ENCODE results near the gene CASKIN1. TPM values are rescaled to one million over a fixed set of nuclear protein-coding genes. Genes with fewer than 3 reads are reported as not detected.

CASKIN1 gene
- total RNA-seq, 1 experiment from 2014 or later = 5.9 TPM

DNA sequence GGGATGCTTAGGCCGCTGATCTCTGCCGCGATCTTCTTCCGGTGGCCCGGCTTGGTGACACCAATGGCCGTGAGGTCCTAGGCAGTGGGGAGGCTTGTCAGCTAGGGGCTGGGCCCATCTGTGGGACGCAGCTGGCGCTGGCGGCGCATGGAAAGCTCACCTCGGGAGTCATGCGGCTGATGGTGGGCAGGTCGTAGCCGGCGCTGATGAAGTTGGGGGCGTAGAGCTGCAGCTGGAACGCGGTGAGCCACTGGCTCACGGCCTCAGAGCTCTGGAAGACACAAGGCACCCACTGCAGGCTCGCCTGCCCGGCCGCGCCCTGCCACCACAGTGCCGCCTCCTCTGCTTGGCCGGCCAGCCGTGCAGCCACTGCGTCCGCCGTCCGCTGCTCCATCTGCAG is 12.7 kb downstream of the CASKIN1 start:
- ChIA-PET POLR2A (no interaction called here), CTCF (no interaction called here)
- H3K9ac ChIP-seq (ENCODE audit: low read length) = no peak overlapping the region

More for the DNA sequence above, 12.7 kb downstream of the CASKIN1 start:
- Histone ChIP-seq H3K27me3 (ENCODE audit: insufficient read depth, low read length) (no peaks in the 10 kb centered on the region), H2AFZ (ENCODE audit: low read depth, low read length, poor library complexity, severe bottlenecking) (no peak overlapping the region), H3K4me2 (ENCODE audit: low read length) (no peak overlapping the region), H3K36me3 (ENCODE audit: control insufficient read depth in 1 of 2, insufficient read depth in 2 of 2, low read length in 2 of 2) (no peaks in the 10 kb centered on the region), H3K27ac (ENCODE audit: low read depth, low read length) (no peak overlapping the region), H3K4me1 (ENCODE audit: control insufficient read depth in 1 of 2, insufficient read depth in 2 of 2, low read length in 2 of 2) (no peaks in the 10 kb centered on the region), H3K4me3 (replicated peaks in 1 of 2; ENCODE audit: low read depth in 1 of 2, low read length in 2 of 2) (no peak overlapping the region), H3K9me2 (ENCODE audit: insufficient read depth) (no peaks in the 10 kb centered on the region), H3K79me2 (ENCODE audit: insufficient read depth, low read length) (no peaks in the 10 kb centered on the region), H3K9me3 (ENCODE audit: control insufficient read depth in 1 of 2, insufficient read depth in 1 of 2, low read depth in 1 of 2, low read length in 2 of 2) (no peaks in the 10 kb centered on the region), H4K20me1 (ENCODE audit: insufficient read depth) (no peaks in the 10 kb centered on the region)
- RAD21 ChIA-PET (ENCODE audit: low non-redundant PET in 1 of 2, low total read pairs in 2 of 2, uncharacterized antibody in 2 of 2, unreplicated experiment in 2 of 2) = no interaction called here
- intact Hi-C loops (cut with micrococcal nuclease) = no loop called here
- TF ChIP-seq, protein P1, sequence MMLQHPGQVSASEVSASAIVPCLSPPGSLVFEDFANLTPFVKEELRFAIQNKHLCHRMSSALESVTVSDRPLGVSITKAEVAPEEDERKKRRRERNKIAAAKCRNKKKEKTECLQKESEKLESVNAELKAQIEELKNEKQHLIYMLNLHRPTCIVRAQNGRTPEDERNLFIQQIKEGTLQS (IDR thresholded peaks at IDR 0.05) = no peak
- TF ChIP-seq RAD21 (IDR thresholded peaks at IDR 0.05; ENCODE audit: low read depth) (no peak), TCF7L2 (IDR thresholded peaks at IDR 0.05; ENCODE audit: borderline replicate concordance, extremely low read depth, insufficient read depth, insufficient read length) (no peak), ZBTB33 (IDR thresholded peaks at IDR 0.05; ENCODE audit: extremely low read depth, insufficient replicate concordance, low read length) (no peak), EZH2 (IDR thresholded peaks at IDR 0.05) (no peak), POLR2A (IDR thresholded peaks at IDR 0.05; ENCODE audit: borderline replicate concordance, extremely low read depth, insufficient read depth, insufficient read length) (no peak), YY1 (IDR thresholded peaks at IDR 0.05; ENCODE audit: extremely low read depth, insufficient replicate concordance, low read depth, low read length) (no peak), SIN3A (IDR thresholded peaks at IDR 0.05; ENCODE audit: low read depth) (no peak), ZFX (IDR thresholded peaks at IDR 0.05) (no peak), EGR1 (IDR thresholded peaks at IDR 0.05; ENCODE audit: low read depth) (no peak), ZNF274 (IDR thresholded peaks at IDR 0.05; ENCODE audit: low read depth, low read length) (no peak), EZH2phosphoT487 (IDR thresholded peaks at IDR 0.05; ENCODE audit: borderline replicate concordance) (no peak), SP1 (IDR thresholded peaks at IDR 0.05; ENCODE audit: low read depth) (no peak), CBX3 (IDR thresholded peaks at IDR 0.05; ENCODE audit: low read depth) (no peak), MAX (IDR thresholded peaks at IDR 0.05) (no peak), JUND (IDR thresholded peaks at IDR 0.05) (no peak), SRF (IDR thresholded peaks at IDR 0.05; ENCODE audit: low read depth) (no peak), CTCF (IDR thresholded peaks at IDR 0.05 in 2 of 3, conservative IDR thresholded peaks at IDR 0.05 in 1 of 3; ENCODE audit: borderline replicate concordance in 1 of 3, insufficient read depth in 1 of 3, low read depth in 2 of 3, low read length in 2 of 3) (no peak), ELF1 (IDR thresholded peaks at IDR 0.05; ENCODE audit: borderline replicate concordance, low read depth) (no peak)
- BruUV-seq (replicated peaks) = no TSS peak
- ATAC-seq (no peak), DNase-seq (ENCODE audit: low read depth, low spot score) (no peak)
